Measurements from ENCODE around the gene RASD2.

Gene RASD2

DNA sequence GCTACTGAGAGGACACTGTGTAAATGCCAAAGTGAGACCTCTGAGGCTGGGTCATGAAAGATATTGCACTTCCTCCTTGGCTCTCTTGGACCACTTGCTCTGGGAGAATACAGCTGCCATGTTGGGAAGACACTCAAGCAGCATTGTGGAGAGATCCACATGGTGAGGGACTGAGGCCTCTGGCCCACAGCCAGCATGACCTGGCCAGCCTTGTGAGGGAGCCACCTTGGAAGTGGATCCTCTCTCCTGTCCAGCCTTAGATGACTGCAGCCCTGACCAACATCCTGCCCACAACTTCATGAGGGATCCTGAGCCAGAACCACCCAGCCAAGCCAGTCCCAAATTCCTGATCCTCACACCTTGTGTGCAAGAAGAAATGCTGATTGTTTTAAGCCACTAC is 46.1 kb downstream of the RASD2 start:
- no peak for DNase-seq (ENCODE audit: low read depth)

DNA sequence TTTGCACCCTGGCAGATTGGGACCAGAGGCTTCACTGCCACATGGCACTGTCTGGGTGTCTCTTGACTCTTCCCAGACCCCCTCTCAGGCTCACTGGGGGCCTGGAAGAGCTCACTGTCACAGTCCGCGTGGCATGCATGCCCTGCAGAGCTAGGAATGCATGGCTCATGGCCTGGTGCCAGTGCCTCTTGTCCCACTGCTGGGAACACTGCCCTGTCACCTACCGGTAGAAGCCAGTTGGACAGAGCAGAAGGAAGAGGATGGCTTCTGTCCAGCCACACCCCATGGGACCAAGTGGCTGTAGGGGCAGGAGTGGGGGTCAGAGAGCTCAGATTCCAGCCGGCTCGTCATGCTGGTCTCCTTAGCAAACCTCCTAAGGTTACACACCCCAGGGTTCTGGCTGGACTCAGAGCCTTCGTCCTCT is 46.8 kb downstream of the RASD2 start:
- no peak for DNase-seq (ENCODE audit: low read depth)

DNA sequence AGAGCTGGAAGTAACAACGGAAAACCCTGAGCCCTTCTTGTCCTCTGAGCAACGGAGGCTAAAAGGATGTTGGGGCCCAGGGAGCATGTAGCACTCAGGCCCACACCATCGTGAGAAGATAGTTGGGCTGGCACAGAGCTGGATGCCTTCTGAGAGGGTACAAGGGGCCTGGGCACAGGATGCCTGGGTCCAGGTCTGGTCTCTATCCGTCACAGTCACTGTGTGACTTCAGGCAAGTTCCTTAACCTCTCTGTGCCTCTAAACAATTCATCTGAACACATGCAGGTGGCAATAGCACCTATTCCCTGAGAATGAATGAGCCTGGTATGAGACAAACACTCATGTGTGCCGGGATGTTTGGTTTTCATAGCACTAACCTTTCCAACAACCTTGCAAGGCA is 47.3 kb downstream of the RASD2 start:
- no peak for DNase-seq (ENCODE audit: low read depth)

DNA sequence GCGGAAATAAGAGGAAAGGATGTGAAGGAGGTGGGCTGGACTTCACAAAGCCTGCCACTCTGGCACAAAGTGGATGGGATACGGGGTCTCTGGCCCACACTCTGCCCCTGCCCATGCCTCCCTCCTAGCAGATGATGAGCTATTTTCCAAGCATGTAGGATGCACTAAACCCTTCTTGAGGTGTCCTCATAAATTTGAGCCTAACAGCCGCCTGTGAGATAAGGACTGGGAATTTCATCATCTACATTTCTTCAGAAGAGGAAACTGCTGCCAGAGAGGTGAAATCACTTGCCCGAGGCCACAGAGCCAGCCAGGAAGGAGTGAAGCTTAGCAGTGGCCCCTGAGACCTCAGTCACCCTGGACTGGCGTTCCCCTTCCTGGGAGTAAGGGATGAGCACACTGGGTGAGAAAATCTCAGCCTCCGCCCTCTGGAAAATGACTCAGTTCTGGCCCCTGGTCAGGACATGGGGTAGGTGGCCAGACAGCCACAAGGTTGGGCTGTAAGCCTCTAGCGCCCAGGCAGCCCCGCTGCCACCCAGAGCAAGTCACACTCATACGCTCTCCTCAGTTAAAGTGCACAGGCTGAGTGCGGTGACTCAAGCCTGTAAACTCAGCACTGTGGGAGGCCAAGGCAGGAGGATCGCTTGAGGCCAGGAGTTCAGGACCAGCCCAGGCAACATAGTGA is 48.6 kb downstream of the RASD2 start:
- no peak for DNase-seq (ENCODE audit: low read depth)

DNA sequence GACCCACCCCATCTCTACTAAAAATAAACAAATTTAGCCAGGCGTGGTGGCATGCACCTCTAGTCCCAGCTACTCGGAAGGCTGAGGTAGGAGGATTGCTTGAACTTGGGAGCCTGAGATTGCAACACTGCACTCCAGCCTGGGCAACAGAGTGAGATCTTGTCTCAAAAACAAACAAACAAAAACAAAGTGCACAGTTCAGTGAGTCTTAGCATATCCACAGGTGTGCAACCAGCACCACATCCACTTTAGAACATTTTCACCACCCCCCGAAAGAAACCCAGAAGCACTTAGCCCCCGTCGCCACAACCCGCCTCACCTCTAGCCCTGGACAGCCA is 49.1 kb downstream of the RASD2 start:
- no peak for DNase-seq (ENCODE audit: low read depth)

DNA sequence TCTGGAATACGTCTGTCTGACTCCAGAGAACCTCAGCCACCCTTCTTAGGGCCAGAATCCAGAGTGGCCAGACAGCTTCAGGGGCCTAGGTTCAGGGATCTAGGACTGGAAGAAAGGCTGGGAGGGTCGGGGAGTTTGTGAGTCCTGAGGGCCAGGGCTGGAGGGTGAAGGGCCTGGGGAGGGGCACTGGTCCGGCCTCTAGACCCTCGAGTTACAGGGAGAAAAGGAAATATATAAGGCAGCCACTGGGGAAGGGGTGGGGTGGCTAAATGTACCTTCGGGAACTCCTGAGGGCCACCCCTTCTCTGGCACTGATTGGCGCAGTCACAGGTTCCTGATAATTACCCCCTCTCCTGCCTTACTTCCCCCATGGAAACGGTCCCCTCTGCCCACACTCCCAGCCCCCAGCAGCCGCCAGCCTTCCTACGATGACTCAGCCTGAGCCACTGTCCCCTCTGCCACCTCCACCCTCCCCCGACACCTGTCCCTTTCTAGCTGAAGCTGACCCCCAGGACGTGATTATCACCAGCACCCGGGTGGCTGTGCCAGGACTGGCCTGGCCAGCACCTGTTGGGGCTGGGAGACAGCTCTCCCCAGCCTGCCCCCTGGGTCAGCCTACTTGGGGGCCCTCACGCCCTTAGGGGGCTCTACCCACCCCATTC is 50.1 kb downstream of the RASD2 start:
- no peak for DNase-seq (ENCODE audit: low read depth)

DNA sequence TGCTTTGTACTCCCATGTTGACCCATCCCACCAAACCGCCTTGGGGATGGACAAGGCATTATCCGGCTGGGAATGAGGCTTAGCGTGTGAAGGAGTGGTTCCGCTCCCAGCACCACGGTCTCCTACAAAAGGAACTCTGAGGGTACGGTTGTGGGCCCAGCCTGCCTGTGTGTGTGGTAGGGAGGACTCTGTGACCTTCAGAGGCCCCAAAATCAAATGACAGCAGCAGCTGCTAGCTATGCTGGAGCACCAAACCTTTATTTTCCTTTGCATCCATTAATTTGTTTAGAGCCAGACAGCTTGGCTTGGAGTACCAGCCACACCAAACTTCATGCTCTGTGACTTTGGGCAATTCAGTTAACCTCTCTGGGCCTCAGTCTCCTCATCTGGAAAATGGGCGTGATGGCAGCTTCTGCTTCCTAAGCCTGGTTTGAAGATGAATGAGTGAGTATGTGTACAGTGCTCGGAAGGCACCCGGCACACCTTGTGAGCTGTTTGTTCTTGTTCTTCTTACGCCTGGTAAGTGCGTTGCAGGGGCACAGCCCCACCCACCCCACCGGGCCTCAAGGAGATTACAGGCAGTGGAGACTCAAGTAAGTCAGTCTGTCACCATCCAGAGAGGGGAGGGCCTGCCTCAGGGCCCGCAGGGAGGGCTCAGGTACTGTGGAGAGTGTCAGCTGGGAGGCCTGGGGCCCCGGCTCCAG is 51.2 kb downstream of the RASD2 start:
- DNase-seq (ENCODE audit: low read depth), result no peak

DNA sequence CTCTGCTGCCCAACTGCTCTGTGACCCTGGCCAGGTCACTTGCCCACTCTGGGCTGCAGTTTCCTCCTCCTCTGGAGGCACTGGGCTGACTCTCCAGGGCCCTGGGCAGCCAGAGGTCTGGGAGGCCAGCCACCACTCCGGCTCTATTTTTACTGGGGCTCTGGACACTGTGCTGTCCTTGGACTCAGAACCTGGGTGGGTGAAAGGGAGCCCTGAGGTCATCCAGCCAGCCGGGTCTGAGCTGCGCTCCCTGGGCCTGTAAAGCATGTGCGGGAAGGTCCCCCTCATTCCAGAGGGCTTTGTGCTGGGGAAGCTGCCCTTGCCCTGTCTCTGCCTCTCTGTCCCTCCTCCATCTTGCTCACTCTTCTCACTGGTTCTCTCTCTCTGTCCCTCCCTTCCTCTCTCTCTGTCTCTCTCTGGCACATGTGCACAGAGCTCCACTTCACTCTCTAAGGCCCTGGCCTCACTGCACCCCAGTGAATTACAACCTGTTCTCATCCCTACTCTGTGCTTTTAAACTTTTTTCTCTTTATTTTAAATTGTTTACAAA is 51.9 kb downstream of the RASD2 start:
- DNase-seq (ENCODE audit: low read depth), result no peak

DNA sequence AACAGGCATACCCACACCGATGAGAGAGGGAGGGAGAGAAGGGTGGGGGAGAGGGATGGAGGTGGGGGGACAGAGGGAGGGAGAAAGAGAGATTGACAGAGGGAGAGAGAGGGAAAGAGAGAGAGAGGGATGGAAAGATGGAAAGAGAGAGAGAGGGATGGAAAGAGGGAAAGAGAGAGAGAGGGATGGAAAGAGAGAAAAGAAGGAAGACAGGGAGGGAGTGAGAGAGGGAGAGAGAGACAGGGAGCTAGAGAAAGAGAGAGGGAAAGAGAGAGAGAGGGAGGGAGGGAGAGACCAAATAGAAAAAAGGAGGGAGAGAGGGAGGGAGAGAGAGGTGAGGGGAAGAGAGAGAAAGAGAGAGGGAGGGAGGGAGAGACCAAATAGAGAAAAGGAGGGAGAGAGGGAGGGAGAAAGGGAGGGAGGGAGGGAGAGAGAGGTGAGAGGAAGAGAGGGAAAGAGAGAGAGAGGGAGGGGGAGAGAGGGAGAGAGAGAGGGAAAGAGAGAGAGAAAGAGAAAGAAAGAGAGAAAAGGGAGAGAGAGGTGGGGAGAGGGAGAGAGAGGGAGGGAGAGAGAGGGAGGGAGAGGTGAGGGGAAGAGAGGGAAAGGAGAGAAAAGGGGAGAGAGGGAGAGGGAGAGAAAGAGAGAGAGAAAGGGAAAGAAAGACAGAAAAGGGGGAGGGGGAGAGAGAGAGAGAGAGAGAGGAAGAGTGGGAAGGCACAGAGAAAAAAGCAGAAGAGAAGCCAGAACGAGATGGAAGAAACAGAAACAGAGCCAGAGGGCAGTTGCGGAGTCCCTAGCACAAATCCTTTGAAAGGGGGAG is 52.6 kb downstream of the RASD2 start:
- no peak for DNase-seq (ENCODE audit: low read depth)

DNA sequence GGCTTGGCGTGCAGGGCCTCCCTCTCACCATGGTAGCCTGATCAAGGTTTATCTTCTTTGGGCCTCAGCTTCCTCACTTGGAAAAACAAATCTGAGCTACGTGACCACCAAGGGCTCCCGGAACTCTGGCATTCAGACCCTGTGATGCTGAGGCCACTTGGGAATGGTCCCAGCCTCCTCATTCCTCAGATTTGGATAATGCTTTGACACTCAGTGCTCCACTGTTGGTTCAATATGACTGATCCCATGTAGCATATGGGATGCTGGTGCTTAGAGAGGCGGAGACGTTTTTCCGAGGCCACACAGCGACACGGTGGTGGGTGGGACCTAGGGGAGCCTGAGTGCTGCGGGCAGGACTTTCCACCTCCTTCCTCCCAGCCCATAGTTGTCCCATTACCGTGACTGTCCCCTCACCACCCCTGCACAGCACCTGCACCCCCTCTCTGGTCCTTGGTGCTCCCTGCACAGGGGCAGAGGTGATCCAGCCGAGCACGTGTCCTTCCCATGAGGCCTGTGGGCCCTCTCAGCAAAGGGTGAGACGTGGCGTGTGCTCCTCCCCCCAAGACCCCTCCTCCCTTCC is 53.4 kb downstream of the RASD2 start:
- no peak for DNase-seq (ENCODE audit: low read depth)

DNA sequence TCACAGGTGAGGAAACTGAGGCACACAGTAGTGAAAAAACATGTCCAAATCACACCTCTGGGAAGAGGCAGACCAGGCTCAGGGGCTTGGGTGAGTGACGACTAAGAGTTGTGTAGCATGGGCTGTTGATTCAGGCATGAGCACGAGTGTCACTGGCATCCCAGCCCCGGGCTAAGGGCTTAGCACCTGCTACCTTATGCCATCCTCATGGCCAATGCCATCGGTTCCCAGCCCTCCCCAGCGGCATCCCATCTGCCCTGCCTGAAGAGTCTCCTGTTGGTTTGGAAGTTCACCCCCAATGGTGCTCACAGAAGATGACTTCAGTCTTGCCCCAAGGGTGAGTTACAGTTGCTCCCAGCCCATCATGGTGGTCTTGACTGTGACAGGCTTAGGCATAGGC is 54.1 kb downstream of the RASD2 start:
- no peak for DNase-seq (ENCODE audit: low read depth)

DNA sequence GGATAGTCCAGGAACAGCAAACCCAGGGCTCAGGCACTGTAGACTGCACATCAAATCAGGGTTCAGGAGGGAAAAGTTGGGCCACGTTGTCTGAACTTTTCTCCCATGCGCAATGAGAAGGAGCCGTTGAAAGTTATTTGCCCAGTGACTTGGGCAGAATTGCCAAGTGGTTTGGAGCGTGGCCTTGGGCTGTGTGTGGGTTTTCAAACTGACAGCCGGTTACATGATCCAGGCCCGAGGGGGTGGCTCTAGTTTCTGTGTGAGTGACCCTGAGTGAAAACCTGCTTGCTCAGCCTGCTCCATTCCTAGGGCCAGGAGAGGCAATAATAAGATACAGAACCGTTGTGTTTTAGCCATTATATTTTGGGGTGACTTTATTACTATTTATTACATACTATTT is 56.2 kb downstream of the RASD2 start:
- no peak for DNase-seq (ENCODE audit: low read depth)

DNA sequence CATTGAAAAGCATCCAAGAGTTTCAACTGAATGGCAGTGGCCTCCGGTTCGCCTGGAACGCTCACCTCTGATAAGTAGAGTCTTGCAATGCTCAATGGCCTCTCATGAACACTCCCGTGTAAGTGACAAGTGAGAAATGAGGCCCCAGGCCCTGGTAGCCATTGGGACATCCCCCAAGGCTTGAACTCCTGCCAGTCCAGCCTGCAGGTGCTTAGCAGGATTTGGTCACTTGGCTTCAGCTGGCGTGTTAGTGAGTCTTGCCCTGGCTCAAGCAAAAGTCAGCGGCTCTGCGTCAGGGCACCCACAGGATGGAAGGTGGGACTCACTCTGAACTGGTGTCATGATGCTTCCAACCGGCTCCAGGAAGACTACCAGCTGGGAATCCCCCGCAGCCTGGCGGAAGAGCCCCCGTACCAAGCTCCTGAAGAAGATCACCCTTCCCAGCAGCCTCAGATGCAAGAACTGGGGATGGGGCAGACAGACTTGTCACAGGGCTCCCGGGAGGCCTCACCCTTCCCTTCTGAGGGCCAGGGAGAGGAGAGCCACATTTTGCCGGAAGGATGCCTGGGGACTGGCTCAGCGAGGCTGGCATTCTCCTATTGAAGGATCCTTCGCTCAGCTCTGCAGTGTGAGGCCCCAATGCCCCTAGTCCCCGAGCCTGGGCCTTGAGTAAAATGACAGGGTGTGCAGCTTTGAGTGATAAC is 57.2 kb downstream of the RASD2 start:
- no peak for DNase-seq (ENCODE audit: low read depth)

DNA sequence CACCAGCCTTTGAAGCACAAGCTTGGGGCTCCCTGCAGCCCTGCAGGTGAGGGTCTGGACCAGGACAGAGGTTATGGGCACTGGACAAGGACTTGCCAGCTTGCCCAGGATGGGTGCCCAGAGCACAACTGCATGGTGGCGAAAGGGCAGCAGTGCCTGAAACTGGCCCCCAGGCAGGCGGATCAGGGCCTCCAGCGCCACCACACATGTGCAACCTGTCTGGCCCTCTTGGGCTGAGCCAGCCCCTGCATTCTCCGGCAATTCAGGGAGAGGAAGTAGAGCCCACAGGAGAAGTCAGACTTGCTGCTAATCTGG is 57.7 kb downstream of the RASD2 start:
- no peak for DNase-seq (ENCODE audit: low read depth)

DNA sequence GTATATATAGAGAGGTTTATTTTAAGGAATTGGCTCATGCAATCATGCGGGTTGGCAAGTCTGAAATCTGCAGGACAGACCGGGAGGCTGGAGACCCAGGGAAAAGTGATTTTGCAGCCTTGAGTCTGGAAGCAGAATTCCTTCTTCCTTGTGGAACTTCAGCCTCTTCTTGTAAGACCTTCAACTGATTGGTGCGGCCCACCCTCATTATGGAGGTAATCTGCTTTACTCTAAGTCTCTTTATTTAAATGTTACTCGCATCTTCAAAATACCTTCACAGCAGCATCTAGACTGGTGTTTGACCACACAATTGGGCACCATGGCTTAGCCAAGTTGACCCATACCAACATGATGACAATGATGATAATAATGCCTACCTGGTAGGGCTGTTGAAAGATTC is 58.7 kb downstream of the RASD2 start:
- no peak for DNase-seq (ENCODE audit: low read depth)

DNA sequence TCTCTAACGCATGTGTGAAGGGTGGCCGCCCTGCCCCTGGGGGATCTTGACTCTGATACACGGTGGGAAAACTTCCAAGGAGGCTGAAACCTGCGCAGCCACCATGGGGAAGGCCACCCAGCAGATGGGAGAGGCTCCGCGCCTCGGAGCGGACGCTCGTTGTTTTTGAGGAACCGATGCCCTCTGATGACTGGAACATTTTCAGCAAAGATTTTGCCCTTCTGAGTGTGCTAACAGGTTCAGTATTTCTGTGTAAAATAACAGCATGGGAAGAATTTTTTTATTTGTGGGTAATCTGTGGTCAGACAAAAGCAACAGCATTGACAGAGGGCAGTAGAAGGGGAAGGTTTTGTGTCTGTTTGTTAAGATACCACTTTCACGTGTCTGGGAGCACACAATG is 59.8 kb downstream of the RASD2 start:
- DNase-seq (ENCODE audit: low read depth), result peak; percentile 47

DNA sequence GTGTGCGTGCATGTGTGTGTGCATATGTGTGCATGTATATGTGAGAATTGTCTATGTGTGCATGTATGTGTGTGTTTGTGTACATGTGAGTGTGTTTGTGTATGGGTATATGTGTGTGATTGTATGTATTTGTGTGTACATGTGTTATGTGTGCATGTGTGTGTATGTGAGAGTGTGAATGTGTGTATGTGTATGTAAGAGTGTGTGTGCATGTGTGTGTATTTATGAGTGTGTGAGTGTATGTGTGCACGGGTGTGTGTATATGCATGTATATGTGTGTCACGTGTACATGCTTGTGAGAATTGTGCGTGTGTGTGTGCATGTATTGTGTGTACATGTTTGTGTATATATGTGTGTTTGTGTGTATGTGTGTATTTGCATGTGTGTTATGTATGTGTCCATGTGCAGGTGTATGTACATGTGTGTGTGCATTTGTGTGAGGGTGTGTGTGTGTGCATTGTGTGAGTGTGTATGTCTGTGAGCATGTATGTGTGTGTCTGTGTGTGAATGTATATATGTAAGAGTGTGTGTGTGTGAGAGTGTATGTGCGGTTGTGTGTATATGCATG is 60.5 kb downstream of the RASD2 start:
- DNase-seq (ENCODE audit: low read depth), result no peak

DNA sequence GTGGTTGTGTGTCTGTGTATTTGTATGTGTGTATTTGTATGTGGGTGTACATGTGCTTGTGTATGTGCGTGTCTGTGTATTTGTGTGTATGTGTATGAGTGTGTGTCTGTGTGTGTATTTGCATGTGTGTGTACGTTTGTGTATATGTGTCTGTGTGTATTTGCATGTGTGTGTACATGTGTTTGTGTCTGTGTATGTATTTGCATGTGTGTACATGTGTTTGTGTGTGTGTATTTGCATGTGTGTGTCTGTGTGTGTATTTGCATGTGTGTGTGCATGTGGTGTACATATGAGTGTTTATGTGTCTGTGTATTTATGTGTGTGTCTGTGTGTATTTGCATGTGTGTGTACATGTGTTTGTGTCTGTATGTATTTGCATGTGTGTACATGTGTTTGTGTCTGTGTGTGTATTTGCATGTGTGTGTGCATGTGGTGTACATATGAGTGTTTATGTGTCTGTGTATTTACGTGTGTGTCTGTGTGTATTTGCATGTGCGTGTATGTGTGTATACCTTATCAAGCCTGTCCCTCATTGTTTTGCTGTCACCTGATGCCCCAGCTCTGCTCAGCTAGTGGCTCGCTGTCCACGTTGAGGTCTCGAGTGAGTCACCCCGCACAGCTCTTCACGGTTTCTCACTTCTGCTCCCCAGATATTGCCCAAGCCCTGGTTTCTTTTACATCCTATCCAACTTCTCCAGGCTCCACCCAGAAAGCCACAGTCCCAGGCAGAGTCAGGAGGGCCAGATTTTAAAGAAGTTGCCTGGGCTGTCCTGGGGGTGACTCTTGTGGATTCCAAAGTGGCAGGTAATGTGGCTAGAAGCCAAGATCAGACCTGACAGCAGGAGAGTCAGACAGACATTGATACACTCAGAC is 61.3 kb downstream of the RASD2 start:
- no peak for DNase-seq (ENCODE audit: low read depth)
